Mesenteric fat pad (tissue), 1 donor: ENCODE measurements around the gene UGT1A5. TPM values are rescaled to one million over a fixed set of nuclear protein-coding genes. Genes with fewer than 3 reads are reported as not detected.

Source experiments
- DNase-seq: peaks from one replicate; pipeline ENCODE4 v3.0.0-alpha.2; 2020; ENCODE audit warnings: low spot score
- total RNA-seq: library from RNA; stranded (reverse); fragmentation: NEBNext Ultra II Directional; extraction: Animal tissue kit (Norgen Biotek cat#: 25700); gene quantifications from one replicate; pipeline ENCODE4 v1.2.1, GENCODE V29; 2021
- donor health status: DM: yes; HTN: yes; CAD: no.

Gene UGT1A5
- total RNA-seq, 1 donor from 2014 or later = not detected

GRCh38 chr2:233779722-233780121, 67.0 kb downstream of the UGT1A5 start:
- no peak for DNase-seq

GRCh38 chr2:233780771-233781170, 68.1 kb downstream of the UGT1A5 start:
- DNase-seq = no peak

- DNase-seq = peak; percentile 82
These were observed 76.8 kb downstream of the UGT1A5 start for GRCh38 chr2:233789554-233789953.

- peak; percentile 62 for DNase-seq
These were observed 78.6 kb downstream of the UGT1A5 start for GRCh38 chr2:233791151-233791882.

GRCh38 chr2:233791883-233792329, 79.2 kb downstream of the UGT1A5 start:
- DNase-seq = peak; percentile 51

GRCh38 chr2:233792720-233793119, 80.0 kb downstream of the UGT1A5 start:
- peak; percentile 39 for DNase-seq

GRCh38 chr2:233793465-233794127, 80.9 kb downstream of the UGT1A5 start:
- DNase-seq = peak; percentile 45

GRCh38 chr2:233794128-233794658, 81.5 kb downstream of the UGT1A5 start:
- peak; percentile 82 for DNase-seq

GRCh38 chr2:233795735-233796171, 83.0 kb downstream of the UGT1A5 start:
- peak; percentile 84 for DNase-seq

- DNase-seq = peak; percentile 22
These were observed 83.5 kb downstream of the UGT1A5 start for GRCh38 chr2:233796254-233796653.

GRCh38 chr2:233798335-233799086, 85.8 kb downstream of the UGT1A5 start:
- peak; percentile 79 for DNase-seq

- peak; percentile 37 for DNase-seq
These were observed 86.5 kb downstream of the UGT1A5 start for GRCh38 chr2:233799087-233799665.

- DNase-seq = peak; percentile 28
These were observed 87.0 kb downstream of the UGT1A5 start for GRCh38 chr2:233799716-233800115.

GRCh38 chr2:233800208-233800607, 87.5 kb downstream of the UGT1A5 start:
- peak; percentile 53 for DNase-seq

- peak; percentile 76 for DNase-seq
These were observed 88.8 kb downstream of the UGT1A5 start for GRCh38 chr2:233801357-233802131.

- peak; percentile 53 for DNase-seq
These were observed 89.6 kb downstream of the UGT1A5 start for GRCh38 chr2:233802132-233802815.

- peak; percentile 55 for DNase-seq
These were observed 90.7 kb downstream of the UGT1A5 start for GRCh38 chr2:233803292-233803911.

- DNase-seq = peak; percentile 55
These were observed 91.3 kb downstream of the UGT1A5 start for GRCh38 chr2:233803994-233804393.

GRCh38 chr2:233807215-233807865, 94.6 kb downstream of the UGT1A5 start:
- peak; percentile 73 for DNase-seq
